Duodenal mucosa (tissue), 2 donors: Measurements from ENCODE around the gene XPO6.

ENCODE experiments used
- H3K27ac ChIP-seq: one replicate; pipeline ENCODE4 v1.7.0; 2013; ENCODE audit warnings: low read depth, low read length
- H3K27me3 ChIP-seq, 2 donors: one replicate each; pipeline ENCODE4 v1.7.0; 2013; ENCODE audit warnings: low read length in 2 of 2, control low read depth in 1 of 2; ENCODE audit not compliant: insufficient read depth in 2 of 2, control insufficient read depth in 1 of 2
- H3K36me3 ChIP-seq, 2 donors: one replicate each; pipeline ENCODE4 v1.7.0; 2013; ENCODE audit warnings: low read length in 2 of 2, control low read depth in 1 of 2; ENCODE audit not compliant: insufficient read depth in 2 of 2, control insufficient read depth in 1 of 2
- H3K4me1 ChIP-seq, 2 donors: one replicate each; pipeline ENCODE4 v1.7.0; 2013; ENCODE audit warnings: low read length in 2 of 2, control low read depth in 1 of 2; ENCODE audit not compliant: insufficient read depth in 2 of 2, control insufficient read depth in 1 of 2
- H3K4me3 ChIP-seq, 2 donors: one replicate each; pipeline ENCODE4 v1.7.0; 2013; ENCODE audit warnings: low read length in 2 of 2, low read depth in 1 of 2
- H3K9ac ChIP-seq, 2 donors: one replicate each; pipeline ENCODE4 v1.7.0; 2013; ENCODE audit warnings: low read length in 2 of 2, low read depth in 1 of 2
- H3K9me3 ChIP-seq, 2 donors: one replicate each; pipeline ENCODE4 v1.7.0; 2013; ENCODE audit warnings: low read length in 2 of 2, control low read depth in 1 of 2; ENCODE audit not compliant: control insufficient read depth in 1 of 2

XPO6 gene

GRCh38 chr16:28062261-28062846 lies 149.4 kb downstream of the XPO6 start:
- peaks cover 27 to 38% of the 10 kb centered on the region in 2 donors for H3K27me3 ChIP-seq
- no peak overlapping the region for H3K27ac ChIP-seq
- no peak overlapping the region for H3K4me3 ChIP-seq

GRCh38 chr16:28061352-28062101 lies 150.2 kb downstream of the XPO6 start:
- Histone ChIP-seq H3K9me3 (no peaks in the 10 kb centered on the region), H3K27me3 (peaks cover 27 to 38% of the 10 kb centered on the region in 2 donors), H3K4me1 (no peaks in the 10 kb centered on the region), H3K36me3 (no peaks in the 10 kb centered on the region), H3K9ac (no peak overlapping the region), H3K4me3 (no peak overlapping the region), H3K27ac (no peak overlapping the region)

More at GRCh38 chr16:28062261-28062846, 149.4 kb downstream of the XPO6 start:
- no peaks in the 10 kb centered on the region for H3K9me3 ChIP-seq
- H3K36me3 ChIP-seq: no peaks in the 10 kb centered on the region
- no peaks in the 10 kb centered on the region for H3K4me1 ChIP-seq
- no peak overlapping the region for H3K9ac ChIP-seq

- no peaks in the 10 kb centered on the region for H3K4me1 ChIP-seq
- H3K27me3 ChIP-seq: peaks cover 27 to 38% of the 10 kb centered on the region in 2 donors
- H3K9me3 ChIP-seq: no peaks in the 10 kb centered on the region
- H3K27ac ChIP-seq: no peak overlapping the region
- no peak overlapping the region for H3K9ac ChIP-seq
- no peak overlapping the region for H3K4me3 ChIP-seq
- no peaks in the 10 kb centered on the region for H3K36me3 ChIP-seq
Observed at GRCh38 chr16:28059841-28060575, 151.8 kb downstream of the XPO6 start.

GRCh38 chr16:28058839-28059589 lies 152.8 kb downstream of the XPO6 start:
- H3K9me3 ChIP-seq: no peaks in the 10 kb centered on the region
- H3K27me3 ChIP-seq: peaks cover 17 to 30% of the 10 kb centered on the region in 2 donors
- H3K27ac ChIP-seq: no peak overlapping the region
- H3K9ac ChIP-seq: no peak overlapping the region
- no peaks in the 10 kb centered on the region for H3K36me3 ChIP-seq
- H3K4me1 ChIP-seq: no peaks in the 10 kb centered on the region
- H3K4me3 ChIP-seq: no peak overlapping the region

GRCh38 chr16:28057949-28058348 lies 153.8 kb downstream of the XPO6 start:
- peaks cover 15 to 26% of the 10 kb centered on the region in 2 donors for H3K27me3 ChIP-seq
- H3K9ac ChIP-seq: no peak overlapping the region
- H3K4me1 ChIP-seq: no peaks in the 10 kb centered on the region
- no peak overlapping the region for H3K27ac ChIP-seq
- H3K9me3 ChIP-seq: no peaks in the 10 kb centered on the region
- no peak overlapping the region for H3K4me3 ChIP-seq
- no peaks in the 10 kb centered on the region for H3K36me3 ChIP-seq

GRCh38 chr16:28053461-28053860 lies 158.3 kb downstream of the XPO6 start:
- Histone ChIP-seq H3K36me3 (no peaks in the 10 kb centered on the region), H3K27me3 (peaks cover 0 to under 1% of the 10 kb centered on the region in 2 donors), H3K27ac (no peak overlapping the region), H3K9me3 (no peaks in the 10 kb centered on the region), H3K4me3 (no peak overlapping the region), H3K9ac (no peak overlapping the region), H3K4me1 (no peaks in the 10 kb centered on the region)

GRCh38 chr16:28052274-28053128 lies 159.3 kb downstream of the XPO6 start:
- Histone ChIP-seq H3K4me1 (no peaks in the 10 kb centered on the region), H3K36me3 (no peaks in the 10 kb centered on the region), H3K9ac (no peak overlapping the region), H3K27me3 (no peaks in the 10 kb centered on the region), H3K4me3 (no peak overlapping the region), H3K9me3 (no peaks in the 10 kb centered on the region), H3K27ac (no peak overlapping the region)

- Histone ChIP-seq H3K27me3 (no peaks in the 10 kb centered on the region), H3K4me1 (no peaks in the 10 kb centered on the region), H3K36me3 (no peaks in the 10 kb centered on the region), H3K27ac (no peak overlapping the region), H3K9me3 (no peaks in the 10 kb centered on the region), H3K4me3 (no peak overlapping the region), H3K9ac (no peak overlapping the region)
Observed at GRCh38 chr16:28051486-28051885, 160.3 kb downstream of the XPO6 start.
